GM12878 (cell line): ENCODE results near the gene C1orf74. TPM values are rescaled to one million over a fixed set of nuclear protein-coding genes. Genes with fewer than 3 reads are reported as not detected.

Experiments
- CREM ChIP-seq: IDR thresholded peaks from 2 replicates; pipeline ENCODE4 v1.6.1; 2014; ENCODE audit warnings: antibody characterized with exemption, low read depth
- EED ChIP-seq: sonication (generic); IDR thresholded peaks from 2 replicates; pipeline ENCODE4 v1.6.1; 2016; ENCODE audit warnings: antibody characterized with exemption, low read depth
- ETV6 ChIP-seq, 2 experiments: fragments of 450-650 bp in 1 of 2; IDR thresholded peaks in 1 of 2; conservative IDR thresholded peaks in 1 of 2; 2 replicates each; pipeline ENCODE4 v1.6.1; 2014; ENCODE audit warnings: antibody characterized with exemption in 1 of 2, borderline replicate concordance in 1 of 2, low read depth in 1 of 2, mild to moderate bottlenecking in 1 of 2, moderate library complexity in 1 of 2
- EZH2 ChIP-seq: IDR thresholded peaks from 2 replicates; pipeline ENCODE4 v1.6.1; 2012; ENCODE audit warnings: low read depth, mild to moderate bottlenecking, control low read depth, inconsistent platforms, low read length, borderline replicate concordance; ENCODE audit not compliant: control insufficient read depth
- IKZF1 ChIP-seq: fragments of 450-650 bp; conservative IDR thresholded peaks from 2 replicates; pipeline ENCODE4 v1.6.1; 2017; ENCODE audit warnings: antibody characterized with exemption, mild to moderate bottlenecking
- IRF4 ChIP-seq: IDR thresholded peaks from 2 replicates; pipeline ENCODE4 v1.6.1; 2011; ENCODE audit warnings: low read depth, low read length
- MAX ChIP-seq: IDR thresholded peaks from 2 replicates; pipeline ENCODE4 v1.6.1; 2012; ENCODE audit warnings: low read depth, low read length, improper control_type of control experiment
- MEF2B ChIP-seq: fragments of 450-650 bp; IDR thresholded peaks from 2 replicates; pipeline ENCODE4 v1.6.1; 2018; ENCODE audit warnings: mild to moderate bottlenecking, moderate library complexity; ENCODE audit not compliant: partially characterized antibody, poor library complexity, severe bottlenecking
- MTA3 ChIP-seq: IDR thresholded peaks from 2 replicates; pipeline ENCODE4 v1.6.1; 2012; ENCODE audit warnings: low read length, inconsistent platforms, borderline replicate concordance
- MXI1 ChIP-seq: fragments of 150-350 bp; IDR thresholded peaks from 2 replicates; pipeline ENCODE4 v1.6.1; 2011; ENCODE audit warnings: low read depth, mild to moderate bottlenecking, inconsistent platforms, low read length, improper control_type of control experiment
- NR2C1 ChIP-seq: fragments of 450-650 bp; IDR thresholded peaks from 2 replicates; pipeline ENCODE4 v1.6.1; 2017; ENCODE audit warnings: antibody characterized with exemption, mild to moderate bottlenecking, moderate library complexity
- PRDM15 ChIP-seq: fragments of 450-650 bp; formaldehyde crosslinking; IDR thresholded peaks from 2 replicates; pipeline ENCODE4 v1.4.0; 2020; ENCODE audit warnings: mild to moderate bottlenecking, moderate library complexity
- RBBP5 ChIP-seq: fragments of 200-600 bp; sonication (generic); conservative IDR thresholded peaks from 2 replicates; pipeline ENCODE4 v1.6.1; 2016
- SPI1 ChIP-seq: IDR thresholded peaks from 2 replicates; pipeline ENCODE4 v1.6.1; 2011; ENCODE audit warnings: low read depth, mild to moderate bottlenecking, low read length, moderate library complexity, borderline replicate concordance; ENCODE audit not compliant: insufficient read depth
- TARDBP ChIP-seq: IDR thresholded peaks from 2 replicates; pipeline ENCODE4 v1.6.1; 2016; ENCODE audit warnings: borderline replicate concordance
- TBL1XR1 ChIP-seq: IDR thresholded peaks from 2 replicates; pipeline ENCODE4 v1.6.1; 2012; ENCODE audit warnings: low read depth, low read length, improper control_type of control experiment
- ZNF592 ChIP-seq: fragments of 450-650 bp; IDR thresholded peaks from 2 replicates; pipeline ENCODE4 v1.6.1; 2017; ENCODE audit warnings: mild to moderate bottlenecking, moderate library complexity
- ZZZ3 ChIP-seq: IDR thresholded peaks from 2 replicates; pipeline ENCODE4 v1.6.1; 2011; ENCODE audit warnings: low read depth; ENCODE audit not compliant: control insufficient read depth, insufficient read length
- polyA plus RNA-seq, 11 experiments: library from polyadenylated mRNA; depleted of rRNA in 4 of 11; unstranded in 6 of 11; stranded (reverse) in 5 of 11; fragments of >200 nt; fragmentation: Nextera tagmentation in 4 of 11; fragmentation: Illumina TruSeq in 1 of 11; extraction: Ambion mirVana in 4 of 11; extraction: Trizol in 1 of 11; gene quantifications; 1 replicate in 1 of 11; 2 replicates in 10 of 11; pipeline versions ENCODE4 v1.2.1 to v1.2.3, GENCODE V29; 2011 to 2016; ENCODE audit warnings: inconsistent platforms in 2 of 11, missing spikeins in 2 of 11, low read depth in 1 of 11
- total RNA-seq, 4 experiments: library from RNA; depleted of rRNA in 3 of 4; stranded (reverse); fragments of >200 nt in 3 of 4; fragmentation: Illumina TruSeq in 1 of 4; extraction: Trizol in 1 of 4; gene quantifications; 2 replicates each; pipeline versions ENCODE4 v1.2.1 to v1.2.3, GENCODE V29; 2013 to 2021

The C1orf74 gene
- total and polyA plus RNA-seq, 10 of the 15 experiments (the other 5 are each of a cell fraction or from before 2014, with no cell fraction given) = 3.1 to 5.5 (median 3.6) TPM

- TF ChIP-seq ZNF592 (no peak), SPI1 (peak; percentile 67), ZZZ3 (no peak), MEF2B (peak; percentile 36), MTA3 (no peak), TBL1XR1 (no peak; the same call in 1 of the 2 replicates), PRDM15 (CRISPR knock-in tag) (no peak), EZH2 (no peak), IKZF1 (peak; percentile 85), IRF4 (no peak), RBBP5 (no peak), CREM (peak; percentile 99), NR2C1 (no peak), MAX (peak; percentile 72), ETV6 (conservative IDR thresholded peaks at IDR 0.05 in 1 of 2, IDR thresholded peaks at IDR 0.05 in 1 of 2; ENCODE audit: borderline replicate concordance in 1 of 2, low read depth in 1 of 2) (peak in 1 of 2 experiments; percentile 80; a peak in 2 of 4 replicates), TARDBP (0 out of 2 replicates have a peak, but pooled peaks have one; percentile 26), EED (0 out of 2 replicates have a peak, but pooled peaks have one; percentile 21), MXI1 (peak; percentile 69)
These were observed at the start of gene C1orf74 (continued) for GRCh38 chr1:209784265-209785169.
